Measurements from ENCODE around the gene CELA2A. TPM values are rescaled to one million over a fixed set of nuclear protein-coding genes. Genes with fewer than 3 reads are reported as not detected.

CELA2A gene
- polyA plus RNA-seq, 1 of the 3 experiments (the other 2 are of a cell fraction): not detected

- TF ChIP-seq ZBTB33 (IDR thresholded peaks at IDR 0.05; ENCODE audit: borderline replicate concordance, low read depth): no peak
- TF ChIP-seq MXI1 (IDR thresholded peaks at IDR 0.05; ENCODE audit: low read depth, low read length): no peak
- TF ChIP-seq IRF3 (IDR thresholded peaks at IDR 0.05; ENCODE audit: low read depth, low read length): no peak
- TF ChIP-seq FOXJ3 (CRISPR knock-in tag; IDR thresholded peaks at IDR 0.05): no peak
- no peak for TF ChIP-seq RFX5 (IDR thresholded peaks at IDR 0.05; ENCODE audit: low read length)
- TF ChIP-seq NFIC (IDR thresholded peaks at IDR 0.05; ENCODE audit: borderline replicate concordance): no peak
- TF ChIP-seq RCOR1 (IDR thresholded peaks at IDR 0.05; ENCODE audit: low read length): no peak
- TF ChIP-seq CHD2 (IDR thresholded peaks at IDR 0.05; ENCODE audit: low read length, partially characterized antibody): no peak
- no peak for TF ChIP-seq JUND (IDR thresholded peaks at IDR 0.05)
- TF ChIP-seq, protein P1, sequence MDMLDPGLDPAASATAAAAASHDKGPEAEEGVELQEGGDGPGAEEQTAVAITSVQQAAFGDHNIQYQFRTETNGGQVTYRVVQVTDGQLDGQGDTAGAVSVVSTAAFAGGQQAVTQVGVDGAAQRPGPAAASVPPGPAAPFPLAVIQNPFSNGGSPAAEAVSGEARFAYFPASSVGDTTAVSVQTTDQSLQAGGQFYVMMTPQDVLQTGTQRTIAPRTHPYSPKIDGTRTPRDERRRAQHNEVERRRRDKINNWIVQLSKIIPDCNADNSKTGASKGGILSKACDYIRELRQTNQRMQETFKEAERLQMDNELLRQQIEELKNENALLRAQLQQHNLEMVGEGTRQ (IDR thresholded peaks at IDR 0.05; ENCODE audit: borderline replicate concordance, low read depth, low read length): no peak
- TF ChIP-seq MEF2A (IDR thresholded peaks at IDR 0.05; ENCODE audit: borderline replicate concordance, low read depth): no peak
- no peak for TF ChIP-seq GABPA (IDR thresholded peaks at IDR 0.05; ENCODE audit: low read depth)
- no peak for TF ChIP-seq RAD21 (IDR thresholded peaks at IDR 0.05; ENCODE audit: low read length)
- no peak for TF ChIP-seq EZH2phosphoT487 (IDR thresholded peaks at IDR 0.05; ENCODE audit: borderline replicate concordance, low read depth)
- TF ChIP-seq, protein P2, sequence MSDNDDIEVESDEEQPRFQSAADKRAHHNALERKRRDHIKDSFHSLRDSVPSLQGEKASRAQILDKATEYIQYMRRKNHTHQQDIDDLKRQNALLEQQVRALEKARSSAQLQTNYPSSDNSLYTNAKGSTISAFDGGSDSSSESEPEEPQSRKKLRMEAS (IDR thresholded peaks at IDR 0.05; ENCODE audit: low read depth): no peak
- no peak for TF ChIP-seq SMC3 (IDR thresholded peaks at IDR 0.05; ENCODE audit: low read depth, low read length)
- TF ChIP-seq POLR2AphosphoS5 (IDR thresholded peaks at IDR 0.05; ENCODE audit: low read depth, low read length): no peak
- no peak for TF ChIP-seq NRF1 (IDR thresholded peaks at IDR 0.05; ENCODE audit: low read depth, low read length)
- TF ChIP-seq TCF12 (IDR thresholded peaks at IDR 0.05): no peak
- no peak for TF ChIP-seq RXRA (IDR thresholded peaks at IDR 0.05; ENCODE audit: borderline replicate concordance, low read depth)
- Histone ChIP-seq H3F3A (replicated peaks; ENCODE audit: insufficient read depth) (peaks cover 3% of the 10 kb centered on the region), H3K9me3 (no peaks in the 10 kb centered on the region), H3K4me1 (ENCODE audit: control insufficient read depth in 1 of 2, insufficient read depth in 2 of 2, low read depth in 1 of 2, low read length in 1 of 2) (no peaks in the 10 kb centered on the region; a peak in 1 of 4 replicates), H3K36me3 (replicated peaks in 1 of 2; ENCODE audit: control insufficient read depth in 1 of 2, insufficient read depth in 2 of 2, low read length in 1 of 2) (peaks cover 0 to 14% of the 10 kb centered on the region in 2 experiments), H2AFZ (ENCODE audit: low read depth) (no peak overlapping the region), H4K20me1 (ENCODE audit: insufficient read depth) (no peaks in the 10 kb centered on the region), H3K27me3 (ENCODE audit: insufficient read depth) (no peaks in the 10 kb centered on the region), H3K79me2 (ENCODE audit: insufficient read depth) (no peaks in the 10 kb centered on the region), H3K9me2 (no peaks in the 10 kb centered on the region), H3K27ac (ENCODE audit: low read depth in 2 of 2, low read length in 1 of 2) (no peak overlapping the region), H3K4me3 (ENCODE audit: low read depth in 2 of 2, low read length in 1 of 2) (no peak overlapping the region), H3K4me2 (no peak overlapping the region), H3K9ac (no peak overlapping the region)
- ChIA-PET POLR2A (no interaction called here), CTCF (interaction anchor here (1.1 to 1.8 kb wide), 8 partner anchors 13 to 291 kb away, joined by 3 to 10 read pairs (median 4); no protein-coding TSS in a partner anchor)
- WGBS (ENCODE audit: low lambda C conversion rate): 88% methylated on average over 15 of the region's 19 CpGs
- DNase-seq: no peak
Observed at GRCh38 chr1:15500184-15501178, 43.9 kb downstream of the CELA2A start.

Data from SK-N-SH (cell line).